ENCODE measurements around the gene ZBTB37.
"Not testable (repeated sequence)": the region's sequence is repeated elsewhere in the genome, so short reads cannot be mapped to it uniquely, and the experiment has no call there.

GRCh38 chr1:173930541-173930940 is 62.4 kb downstream of the ZBTB37 start:
- not testable (repeated sequence) for TF ChIP-seq CTCF (conservative IDR thresholded peaks at IDR 0.05); ZFX (IDR thresholded peaks at IDR 0.05)

All from C4-2B (cell line).